Panc1 (cell line): ENCODE measurements around the gene PEX10.

Source experiments
- CTCF ChIP-seq: fragments of 450-650 bp; IDR thresholded peaks from 2 replicates; pipeline ENCODE4 v1.5.1; 2017; ENCODE audit warnings: mild to moderate bottlenecking
- POLR2AphosphoS5 ChIP-seq: IDR thresholded peaks from 2 replicates; pipeline ENCODE4 v1.6.1; 2012; ENCODE audit warnings: mild to moderate bottlenecking, low read depth, low read length, moderate library complexity
- REST ChIP-seq, 2 experiments: IDR thresholded peaks; 2 replicates each; pipeline ENCODE4 v1.6.1; 2011 to 2012; ENCODE audit warnings: low read depth in 2 of 2, control low read depth in 1 of 2, low read length in 1 of 2, mild to moderate bottlenecking in 1 of 2, moderate library complexity in 1 of 2; ENCODE audit not compliant: insufficient read depth in 1 of 2
- SIN3A ChIP-seq: IDR thresholded peaks from 2 replicates; pipeline ENCODE4 v1.6.1; 2012; ENCODE audit warnings: low read depth, mild to moderate bottlenecking, low read length, moderate library complexity, borderline replicate concordance; ENCODE audit not compliant: insufficient read depth
- TCF7L2 ChIP-seq: IDR thresholded peaks from 2 replicates; pipeline ENCODE4 v1.6.1; 2011; ENCODE audit warnings: mild to moderate bottlenecking, low read depth, low read length, inconsistent platforms

- TF ChIP-seq CTCF (no peak), SIN3A (no peak), POLR2AphosphoS5 (no peak), TCF7L2 (no peak), REST (IDR thresholded peaks at IDR 0.05; ENCODE audit: insufficient read depth in 1 of 2, low read depth in 2 of 2, low read length in 1 of 2) (no peak)
Observed at GRCh38 chr1:2415801-2416208, 3.4 kb upstream of the PEX10 start.
